RWPE2 (cell line): ENCODE results near the gene RAPGEF4.

Experiments
- ATAC-seq: fragments of 200-7000 bp; cut with Tn5 transposase; 3 replicates; pipeline ENCODE4 v1.9.1; 2021; ENCODE audit warnings: low read depth
- DNase-seq: peaks from one replicate; pipeline ENCODE4 v3.0.0-alpha.2; 2020; ENCODE audit warnings: low spot score
- H3K27ac ChIP-seq: fragments of 450-650 bp; 2 replicates; pipeline ENCODE4 v1.5.1; 2017; ENCODE audit warnings: mild to moderate bottlenecking; ENCODE audit not compliant: poor library complexity, severe bottlenecking
- H3K27me3 ChIP-seq: fragments of 250-450 bp; sonication (Bioruptor Pico); 2 replicates; pipeline ENCODE4 v1.5.1; 2021; ENCODE audit warnings: mild to moderate bottlenecking, moderate library complexity; ENCODE audit not compliant: insufficient read depth, poor library complexity, severe bottlenecking
- H3K36me3 ChIP-seq: fragments of 250-450 bp; sonication (Bioruptor Pico); 2 replicates; pipeline ENCODE4 v1.5.1; 2020; ENCODE audit warnings: low read depth, mild to moderate bottlenecking, moderate library complexity
- H3K4me1 ChIP-seq: fragments of 250-450 bp; sonication (Bioruptor Pico); 2 replicates; pipeline ENCODE4 v1.5.1; 2021; ENCODE audit warnings: mild to moderate bottlenecking, moderate library complexity; ENCODE audit not compliant: insufficient read depth, poor library complexity, severe bottlenecking
- H3K4me3 ChIP-seq: fragments of 250-450 bp; sonication (Bioruptor Pico); 2 replicates; pipeline ENCODE4 v1.5.1; 2021; ENCODE audit warnings: mild to moderate bottlenecking, moderate library complexity; ENCODE audit not compliant: severe bottlenecking
- H3K9me3 ChIP-seq: fragments of 250-450 bp; sonication (Bioruptor Pico); 2 replicates; pipeline ENCODE4 v1.5.1; 2021; ENCODE audit warnings: mild to moderate bottlenecking, moderate library complexity; ENCODE audit not compliant: severe bottlenecking
- CTCF ChIP-seq: fragments of 450-650 bp; IDR thresholded peaks from one replicate; pipeline ENCODE4 v1.5.1; 2017; ENCODE audit warnings: mild to moderate bottlenecking, moderate library complexity; ENCODE audit not compliant: poor library complexity, severe bottlenecking

The RAPGEF4 gene

GRCh38 chr2:172775319-172775718 lies 39.7 kb downstream of the RAPGEF4 start:
- Histone ChIP-seq H3K4me1 (no peaks in the 10 kb centered on the region), H3K36me3 (no peaks in the 10 kb centered on the region), H3K4me3 (no peak overlapping the region), H3K27me3 (no peaks in the 10 kb centered on the region), H3K9me3 (no peaks in the 10 kb centered on the region), H3K27ac (no peak overlapping the region)
- no peak for ATAC-seq
- TF ChIP-seq CTCF: no peak
- no peak for DNase-seq

- Histone ChIP-seq H3K27ac (no peak overlapping the region), H3K4me3 (no peak overlapping the region), H3K27me3 (no peaks in the 10 kb centered on the region), H3K36me3 (no peaks in the 10 kb centered on the region), H3K4me1 (peaks cover 3% of the 10 kb centered on the region), H3K9me3 (no peaks in the 10 kb centered on the region)
- DNase-seq (no peak), ATAC-seq (no peak)
- no peak for TF ChIP-seq CTCF
Measured at GRCh38 chr2:172777431-172777830, 41.8 kb downstream of the RAPGEF4 start.

- Histone ChIP-seq H3K27ac (peak overlapping the region; percentile 48), H3K4me1 (peaks cover 13% of the 10 kb centered on the region), H3K4me3 (no peak overlapping the region), H3K36me3 (no peaks in the 10 kb centered on the region), H3K27me3 (no peaks in the 10 kb centered on the region), H3K9me3 (no peaks in the 10 kb centered on the region)
- ATAC-seq: no peak
- TF ChIP-seq CTCF: no peak
- no peak for DNase-seq
Measured at GRCh38 chr2:172782506-172783164, 47.0 kb downstream of the RAPGEF4 start.

- Histone ChIP-seq H3K27me3 (no peaks in the 10 kb centered on the region), H3K4me3 (no peak overlapping the region), H3K36me3 (no peaks in the 10 kb centered on the region), H3K9me3 (no peaks in the 10 kb centered on the region), H3K4me1 (peaks cover 13% of the 10 kb centered on the region), H3K27ac (peak overlapping the region; percentile 48)
- peak; percentile 98 for ATAC-seq
- peak; percentile 79 for DNase-seq
- peak; percentile 37 for TF ChIP-seq CTCF
Measured at GRCh38 chr2:172783165-172783898, 47.7 kb downstream of the RAPGEF4 start.

- no peak for TF ChIP-seq CTCF
- DNase-seq (no peak), ATAC-seq (no peak)
- Histone ChIP-seq H3K36me3 (no peaks in the 10 kb centered on the region), H3K4me3 (no peak overlapping the region), H3K27me3 (no peaks in the 10 kb centered on the region), H3K4me1 (no peaks in the 10 kb centered on the region), H3K9me3 (no peaks in the 10 kb centered on the region), H3K27ac (no peak overlapping the region)
Measured at GRCh38 chr2:172788871-172789270, 53.2 kb downstream of the RAPGEF4 start.
